GM12878 (cell line): Measurements from ENCODE around the gene HDAC7.
A peak's percentile ranks its signal among the peaks of the same experiment; 100 is the strongest.

Experiments
- BHLHE40 ChIP-seq, 2 experiments: fragments of 450-650 bp in 1 of 2; IDR thresholded peaks; 2 replicates each; pipeline ENCODE4 v1.6.1; 2011 to 2017; ENCODE audit warnings: low read depth in 2 of 2, borderline replicate concordance in 1 of 2, improper control_type of control experiment in 1 of 2, low read length in 1 of 2, mild to moderate bottlenecking in 1 of 2
- CHD2 ChIP-seq: IDR thresholded peaks from 2 replicates; pipeline ENCODE4 v1.6.1; 2011; ENCODE audit warnings: low read depth, low read length, improper control_type of control experiment, borderline replicate concordance
- CHD4 ChIP-seq: fragments of 200-600 bp; sonication (generic); IDR thresholded peaks from 2 replicates; pipeline ENCODE4 v1.6.1; 2016; ENCODE audit warnings: mild to moderate bottlenecking
- CTCF ChIP-seq, 3 experiments: IDR thresholded peaks in 2 of 3; conservative IDR thresholded peaks in 1 of 3; 2 replicates each; pipeline ENCODE4 v1.5.1; 2011; ENCODE audit warnings: low read depth in 3 of 3, low read length in 3 of 3, mild to moderate bottlenecking in 3 of 3, control low read depth in 2 of 3, moderate library complexity in 2 of 3, inconsistent platforms in 1 of 3, mixed read lengths in 1 of 3; ENCODE audit not compliant: control insufficient read depth in 2 of 3, insufficient read depth in 1 of 3; ENCODE audit errors: extremely low read depth in 1 of 3
- IRF3 ChIP-seq: fragments of 450-650 bp; IDR thresholded peaks from 2 replicates; pipeline ENCODE4 v1.6.1; 2014; ENCODE audit warnings: mild to moderate bottlenecking
- NFXL1 ChIP-seq: fragments of 450-650 bp; IDR thresholded peaks from 2 replicates; pipeline ENCODE4 v1.6.1; 2017; ENCODE audit warnings: antibody characterized with exemption, mild to moderate bottlenecking, borderline replicate concordance
- POLR2A ChIP-seq: IDR thresholded peaks from 2 replicates; pipeline ENCODE4 v1.6.1; 2011; ENCODE audit warnings: low read depth, mild to moderate bottlenecking, low read length
- SIN3A ChIP-seq: IDR thresholded peaks from 2 replicates; pipeline ENCODE4 v1.6.1; 2012; ENCODE audit warnings: low read depth, low read length, improper control_type of control experiment
- STAT1 ChIP-seq: fragments of 450-650 bp; conservative IDR thresholded peaks from 2 replicates; pipeline ENCODE4 v1.6.1; 2014; ENCODE audit warnings: antibody characterized with exemption, mild to moderate bottlenecking
- TBL1XR1 ChIP-seq: IDR thresholded peaks from 2 replicates; pipeline ENCODE4 v1.6.1; 2012; ENCODE audit warnings: low read depth, low read length, improper control_type of control experiment
- ZBTB40 ChIP-seq: fragments of 450-650 bp; IDR thresholded peaks from 2 replicates; pipeline ENCODE4 v1.6.1; 2016; ENCODE audit warnings: mild to moderate bottlenecking, moderate library complexity, borderline replicate concordance

- TF ChIP-seq CHD4 (no peak), IRF3 (no peak), SIN3A (no peak), POLR2A (0 out of 2 replicates have a peak, but pooled peaks have one; percentile 38), STAT1 (no peak), ZBTB40 (no peak), CHD2 (no peak), CTCF (IDR thresholded peaks at IDR 0.05 in 2 of 3, conservative IDR thresholded peaks at IDR 0.05 in 1 of 3; ENCODE audit: control insufficient read depth in 2 of 3, extremely low read depth in 1 of 3, insufficient read depth in 1 of 3, low read depth in 3 of 3, low read length in 3 of 3) (no peak), BHLHE40 (IDR thresholded peaks at IDR 0.05; ENCODE audit: borderline replicate concordance in 1 of 2, low read depth in 2 of 2, low read length in 1 of 2) (no peak), TBL1XR1 (no peak), NFXL1 (no peak)
Measured at GRCh38 chr12:47755655-47756562, 63.8 kb downstream of the HDAC7 start.
